HG02642 (cell line): ENCODE data around the gene BMERB1.

Source experiments
- ATAC-seq: cut with Tn5 transposase; IDR thresholded peaks from one replicate; pipeline ENCODE4 v1.9.1; 2021; ENCODE audit warnings: mild to moderate bottlenecking; ENCODE audit not compliant: unreplicated experiment, poor library complexity

The BMERB1 gene

DNA sequence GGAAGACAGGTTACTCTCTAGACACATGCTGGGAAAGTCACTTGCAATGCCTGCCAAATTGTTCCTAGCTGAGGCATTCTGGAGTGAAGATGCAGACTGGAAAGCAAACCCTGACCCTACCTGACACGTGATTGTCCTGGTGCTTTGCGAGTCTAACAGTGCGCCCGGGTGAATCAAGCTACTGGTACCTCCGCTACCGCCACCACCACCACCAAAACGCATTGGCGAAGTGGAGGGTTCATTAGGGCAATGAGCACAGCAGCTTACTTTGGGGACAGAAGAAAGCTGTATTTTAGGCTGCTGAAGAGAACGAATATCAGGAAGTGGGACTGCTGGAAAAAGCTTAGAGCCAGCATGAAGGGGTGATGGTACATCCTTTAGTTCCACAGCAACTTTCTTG is 201.5 kb downstream of the BMERB1 start:
- ATAC-seq, result no peak

DNA sequence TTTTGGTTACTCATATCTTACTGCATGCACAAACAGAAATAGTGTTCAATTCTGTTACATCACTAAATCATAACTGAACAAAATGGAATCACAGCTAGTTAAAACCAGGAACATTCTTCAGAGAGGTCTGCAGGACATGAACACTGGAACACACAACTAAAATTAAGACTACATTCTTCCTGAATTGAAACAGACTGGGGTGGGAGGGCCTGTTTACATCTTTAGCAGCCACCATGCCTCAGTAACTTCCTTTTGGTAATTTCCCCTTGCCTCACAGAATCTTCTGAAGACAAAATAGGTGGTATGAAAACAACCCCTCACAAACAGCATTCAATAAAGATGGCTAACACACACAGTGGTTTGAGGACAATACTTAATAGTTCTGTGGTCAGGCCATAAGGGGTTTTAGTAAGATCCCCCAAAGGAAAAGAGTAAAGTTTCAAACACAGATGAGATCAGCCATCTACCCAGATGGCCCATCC is 202.0 kb downstream of the BMERB1 start:
- no peak for ATAC-seq
